Stimulated activated naive B cell treated with anti-CD40 and anti-IgM and Interleukin-4, amounts not matched to agents 10 μg/mL and 1 μg/mL and 100 μg/mL, for 72 hours (primary cell): ENCODE data around the gene PRDM4.
A peak's percentile ranks its signal among the peaks of the same experiment; 100 is the strongest.
"Not testable (repeated sequence)": the region's sequence is repeated elsewhere in the genome, so short reads cannot be mapped to it uniquely, and the experiment has no call there.

Experiments used
- ATAC-seq, 2 donors: fragments of 150-1000 bp; cut with Tn5 transposase; replicated peaks; 2 replicates each; pipeline ENCODE4 v1.10.0; 2021; ENCODE audit warnings: moderate library complexity in 1 of 2
- DNase-seq: peaks from one replicate; pipeline ENCODE4 v3.0.0; 2021
- H3K27ac Mint-ChIP-seq: one replicate; pipeline ENCODE4 v1.8.0; 2022; ENCODE audit warnings: mild to moderate bottlenecking, mixed read lengths
- H3K27me3 Mint-ChIP-seq, 2 donors: one replicate each; pipeline ENCODE4 v1.8.0; 2022; ENCODE audit warnings: mixed read lengths in 2 of 2
- H3K36me3 Mint-ChIP-seq, 2 donors: one replicate each; pipeline ENCODE4 v1.8.0; 2022; ENCODE audit warnings: mixed read lengths in 2 of 2, mild to moderate bottlenecking in 1 of 2
- H3K4me1 Mint-ChIP-seq, 2 donors: one replicate each; pipeline ENCODE4 v1.8.0; 2022; ENCODE audit warnings: mixed read lengths in 2 of 2, mild to moderate bottlenecking in 1 of 2
- H3K4me3 Mint-ChIP-seq, 2 donors: one replicate each; pipeline ENCODE4 v1.8.0; 2022; ENCODE audit warnings: mild to moderate bottlenecking in 2 of 2, mixed read lengths in 2 of 2, moderate library complexity in 1 of 2
- H3K9me3 Mint-ChIP-seq, 2 donors: one replicate each; pipeline ENCODE4 v1.8.0; 2022; ENCODE audit warnings: mixed read lengths in 2 of 2, mild to moderate bottlenecking in 1 of 2

Gene PRDM4

DNA sequence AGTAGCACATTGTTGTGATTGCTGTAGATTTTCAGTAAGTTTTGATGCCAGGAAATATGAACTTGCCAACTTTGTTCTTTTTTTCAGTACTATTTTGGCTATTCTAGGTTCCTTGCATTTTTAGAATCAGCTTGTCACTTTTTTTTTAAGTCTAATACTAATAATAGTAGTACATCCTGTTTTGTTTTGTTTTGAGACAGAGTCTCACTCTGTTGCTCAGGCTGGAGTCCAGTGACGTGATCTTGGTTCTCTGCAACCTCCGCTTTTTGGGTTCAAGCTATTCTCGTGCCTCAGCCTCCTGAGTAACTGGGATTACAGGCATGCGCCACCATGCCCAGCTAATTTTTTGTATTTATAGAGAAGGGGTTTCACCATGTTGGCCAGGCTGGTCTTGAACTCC is 58.8 kb downstream of the PRDM4 start:
- H3K4me1 Mint-ChIP-seq: peaks cover 24 to 31% of the 10 kb centered on the region in 2 donors
- peak in 1 of 2 donors; percentile 57 for ATAC-seq
- peaks cover 6 to 7% of the 10 kb centered on the region in 2 donors for H3K9me3 Mint-ChIP-seq
- no peaks in the 10 kb centered on the region for H3K27me3 Mint-ChIP-seq
- H3K27ac Mint-ChIP-seq: peak overlapping the region; percentile 60
- peaks cover 56 to 80% of the 10 kb centered on the region in 2 donors for H3K36me3 Mint-ChIP-seq
- no peak for DNase-seq
- no peak overlapping the region for H3K4me3 Mint-ChIP-seq

DNA sequence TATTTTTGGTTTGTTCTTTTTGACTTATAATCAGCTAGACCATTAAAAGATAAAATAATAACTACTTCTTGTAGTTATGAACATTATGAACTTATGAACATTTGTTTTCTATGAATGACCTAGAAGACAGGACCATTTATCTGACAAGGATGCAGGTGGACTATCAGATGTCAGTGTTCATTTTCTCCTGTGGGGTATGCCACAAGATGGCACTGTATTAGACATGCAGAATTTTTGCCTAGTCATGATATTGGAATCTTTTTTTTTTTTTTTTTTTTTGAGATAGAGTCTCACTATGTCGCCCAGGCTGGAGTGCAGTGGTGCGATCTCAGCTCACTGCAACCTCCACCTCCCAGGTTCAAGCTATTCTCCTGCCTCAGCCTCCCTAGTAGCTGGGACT is 65.2 kb downstream of the PRDM4 start:
- not testable (repeated sequence) for H3K9me3 Mint-ChIP-seq, ATAC-seq, H3K27me3 Mint-ChIP-seq, H3K4me3 Mint-ChIP-seq, H3K27ac Mint-ChIP-seq, H3K4me1 Mint-ChIP-seq, DNase-seq
- H3K36me3 Mint-ChIP-seq: peaks cover 29 to 50% of the 10 kb centered on the region in 2 donors

GRCh38 chr12:107685360-107686248 is 75.3 kb downstream of the PRDM4 start, which contains the start of gene PWP1:
Gene PWP1 (plus strand): TSS chr12:107685799. CDS start chr12:107685900, 101 bp downstream.
- peak; percentile 93 for DNase-seq
- Mint-ChIP-seq H3K36me3 (peaks cover 17 to 47% of the 10 kb centered on the region in 2 donors), H3K4me3 (peak within 1 kb of the TSS; percentile 90 to 94), H3K4me1 (peaks cover 20 to 29% of the 10 kb centered on the region in 2 donors), H3K9me3 (peaks cover 1 to 4% of the 10 kb centered on the region in 2 donors), H3K27me3 (no peaks in the 10 kb centered on the region), H3K27ac (peak within 1 kb of the TSS; percentile 99)
- peak; percentile 94 to 95 for ATAC-seq

- Mint-ChIP-seq H3K36me3 (peaks cover 15 to 44% of the 10 kb centered on the region in 2 donors), H3K9me3 (peaks cover 1 to 4% of the 10 kb centered on the region in 2 donors), H3K4me3 (peak overlapping the region; percentile 90 to 94), H3K27me3 (no peaks in the 10 kb centered on the region), H3K4me1 (peaks cover 20 to 29% of the 10 kb centered on the region in 2 donors), H3K27ac (peak overlapping the region; percentile 99)
- peak; percentile 20 to 48 for ATAC-seq
- no peak for DNase-seq
Observed at GRCh38 chr12:107684990-107685359, 76.0 kb downstream of the PRDM4 start.

DNA sequence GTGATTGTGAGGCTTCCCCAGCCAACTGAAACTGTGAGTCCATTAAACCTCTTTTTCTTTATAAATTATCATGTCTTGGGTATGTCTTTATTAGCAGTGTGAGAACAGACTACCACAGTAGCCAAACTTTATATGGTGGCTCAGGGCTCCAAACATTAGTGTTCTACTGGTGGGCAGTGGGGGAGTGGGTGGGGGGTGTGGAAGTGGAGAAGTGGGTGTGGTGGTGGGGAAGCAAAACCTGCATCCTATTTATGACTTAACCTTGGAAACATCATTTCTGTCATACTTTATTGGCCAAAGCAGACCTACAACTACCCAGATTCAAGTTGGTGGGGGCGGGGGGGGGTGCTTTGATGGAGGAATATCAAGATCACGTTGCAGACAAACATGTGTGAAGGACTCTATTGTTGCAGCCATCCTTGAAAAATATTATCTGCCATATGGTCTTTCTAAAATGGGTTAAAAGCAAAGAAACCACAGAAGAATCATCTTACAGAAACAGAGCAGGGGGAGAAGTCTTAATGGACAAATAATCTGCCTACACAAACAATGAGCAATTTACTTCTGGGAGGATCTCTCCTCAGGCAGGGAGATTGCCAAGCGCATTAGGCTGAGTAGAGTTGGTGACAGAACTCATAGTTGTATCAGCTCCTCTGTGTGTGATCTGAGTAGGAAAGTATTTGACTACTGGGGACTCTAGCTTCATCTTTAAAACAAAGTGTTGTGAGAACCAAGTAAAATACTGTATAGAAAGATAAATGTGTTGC is 76.7 kb downstream of the PRDM4 start:
- peak overlapping the region; percentile 99 for H3K27ac Mint-ChIP-seq
- peak overlapping the region; percentile 90 to 94 for H3K4me3 Mint-ChIP-seq
- no peaks in the 10 kb centered on the region for H3K27me3 Mint-ChIP-seq
- DNase-seq (no peak), ATAC-seq (no peak)
- peaks cover 20 to 29% of the 10 kb centered on the region in 2 donors for H3K4me1 Mint-ChIP-seq
- H3K36me3 Mint-ChIP-seq: peaks cover 9 to 37% of the 10 kb centered on the region in 2 donors
- H3K9me3 Mint-ChIP-seq: peaks cover 1 to 4% of the 10 kb centered on the region in 2 donors
